ENCODE data around the gene PLCB3.
"Not testable (repeated sequence)": the region's sequence is repeated elsewhere in the genome, so short reads cannot be mapped to it uniquely, and the experiment has no call there.

PLCB3 gene

GRCh38 chr11:64243236-64243854, 8.0 kb upstream of the PLCB3 start:
- no peak for DNase-seq (ENCODE audit: low spot score)
- CTCF ChIA-PET: interaction anchor here (0.7 to 0.8 kb wide), 3 partner anchors 9 to 104 kb away, joined by 3 to 4 read pairs (median 3); no protein-coding TSS in a partner anchor
- peak overlapping the region; percentile 98 for H3K27ac ChIP-seq
- no peak for TF ChIP-seq CTCF (conservative IDR thresholded peaks at IDR 0.05; ENCODE audit: low read depth)
- POLR2A ChIA-PET (ENCODE audit: low non-redundant PET): interaction anchor here (0.5 to 1.7 kb wide), 2 partner anchors 25 to 1438 kb away, joined by 3 to 6 read pairs; no protein-coding TSS in a partner anchor

GRCh38 chr11:64244107-64244506, 7.2 kb upstream of the PLCB3 start:
- TF ChIP-seq CTCF (conservative IDR thresholded peaks at IDR 0.05; ENCODE audit: low read depth): no peak
- ChIA-PET CTCF (interaction anchor here (0.6 to 0.8 kb wide), 2 partner anchors 96 to 104 kb away, joined by 3 to 4 read pairs; no protein-coding TSS in a partner anchor), POLR2A (ENCODE audit: low non-redundant PET) (interaction anchor here (1.7 kb wide), 1 partner anchor 24 kb away, joined by 6 read pairs; no protein-coding TSS in a partner anchor)
- peak overlapping the region; percentile 98 for H3K27ac ChIP-seq
- DNase-seq (ENCODE audit: low spot score): no peak

GRCh38 chr11:64244966-64245365, 6.4 kb upstream of the PLCB3 start:
- DNase-seq (ENCODE audit: low spot score): no peak
- no peak for TF ChIP-seq CTCF (conservative IDR thresholded peaks at IDR 0.05; ENCODE audit: low read depth)
- H3K27ac ChIP-seq: peak overlapping the region; percentile 98
- CTCF ChIA-PET: interaction anchor here (0.6 kb wide), 2 partner anchors 94 to 109 kb away, joined by 3 read pairs; no protein-coding TSS in a partner anchor
- POLR2A ChIA-PET (ENCODE audit: low non-redundant PET): interaction anchor here (0.6 to 1.7 kb wide), 5 partner anchors 21 to 40 kb away, joined by 3 to 7 read pairs (median 5); no protein-coding TSS in a partner anchor

GRCh38 chr11:64245401-64245796, 5.9 kb upstream of the PLCB3 start:
- TF ChIP-seq CTCF (conservative IDR thresholded peaks at IDR 0.05; ENCODE audit: low read depth): no peak
- peak overlapping the region; percentile 98 for H3K27ac ChIP-seq
- ChIA-PET POLR2A (ENCODE audit: low non-redundant PET) (interaction anchor here (0.6 to 1.5 kb wide), 5 partner anchors 22 to 58 kb away, joined by 3 to 7 read pairs (median 5); no protein-coding TSS in a partner anchor), CTCF (interaction anchor here (0.6 to 0.7 kb wide), 3 partner anchors 30 to 110 kb away, joined by 3 read pairs; no protein-coding TSS in a partner anchor)
- no peak for DNase-seq (ENCODE audit: low spot score)

GRCh38 chr11:64245797-64246620, 5.3 kb upstream of the PLCB3 start:
- peak; percentile 91 for DNase-seq (ENCODE audit: low spot score)
- CTCF ChIA-PET: interaction anchor here (0.6 to 0.9 kb wide), 4 partner anchors 18 to 109 kb away, joined by 3 to 4 read pairs (median 3); no protein-coding TSS in a partner anchor
- POLR2A ChIA-PET (ENCODE audit: low non-redundant PET): interaction anchor here (0.5 to 1.6 kb wide), 7 partner anchors 19 to 72 kb away, joined by 3 to 7 read pairs (median 4); no protein-coding TSS in a partner anchor
- peak overlapping the region; percentile 98 for H3K27ac ChIP-seq
- TF ChIP-seq CTCF (conservative IDR thresholded peaks at IDR 0.05; ENCODE audit: low read depth): no peak

GRCh38 chr11:64246621-64246870, 4.8 kb upstream of the PLCB3 start:
- ChIA-PET CTCF (interaction anchor here (0.9 kb wide), 1 partner anchor 17 kb away, joined by 4 read pairs; no protein-coding TSS in a partner anchor), POLR2A (ENCODE audit: low non-redundant PET) (interaction anchor here (1.5 to 1.6 kb wide), 2 partner anchors 18 to 22 kb away, joined by 3 to 7 read pairs; no protein-coding TSS in a partner anchor)
- H3K27ac ChIP-seq: peak overlapping the region; percentile 98
- not testable (repeated sequence) for DNase-seq (ENCODE audit: low spot score)

Data from RWPE1 (cell line).